ENCODE results near the gene CCDC127. TPM values are rescaled to one million over a fixed set of nuclear protein-coding genes. Genes with fewer than 3 reads are reported as not detected.

The CCDC127 gene
- total RNA-seq, 1 donor = 4.3 TPM

GRCh38 chr5:188488-189481 lies 29.2 kb downstream of the CCDC127 start:
- DNase-seq (ENCODE audit: low read depth) = peak; percentile 79
- H3K4me3 ChIP-seq (ENCODE audit: low read depth, low read length) = peak overlapping the region; percentile 29
- peak; percentile 94 for TF ChIP-seq CTCF (IDR thresholded peaks at IDR 0.05; ENCODE audit: insufficient read depth, low read depth, low read length)

- no peak overlapping the region for H3K4me3 ChIP-seq (ENCODE audit: low read depth, low read length)
- no peak for DNase-seq (ENCODE audit: low read depth)
- TF ChIP-seq CTCF (IDR thresholded peaks at IDR 0.05; ENCODE audit: insufficient read depth, low read depth, low read length) = no peak
These were observed 30.1 kb downstream of the CCDC127 start for GRCh38 chr5:187617-188451.

- DNase-seq (ENCODE audit: low read depth) = no peak
- TF ChIP-seq CTCF (IDR thresholded peaks at IDR 0.05; ENCODE audit: insufficient read depth, low read depth, low read length) = no peak
These were observed 30.9 kb downstream of the CCDC127 start for GRCh38 chr5:187042-187431.

GRCh38 chr5:186091-187041 lies 31.6 kb downstream of the CCDC127 start:
- DNase-seq (ENCODE audit: low read depth) = no peak
- no peak overlapping the region for H3K4me3 ChIP-seq (ENCODE audit: low read depth, low read length)
- no peak for TF ChIP-seq CTCF (IDR thresholded peaks at IDR 0.05; ENCODE audit: insufficient read depth, low read depth, low read length)

More at GRCh38 chr5:187042-187431, 30.9 kb downstream of the CCDC127 start:
- no peak overlapping the region for H3K4me3 ChIP-seq (ENCODE audit: low read depth, low read length)

- H3K4me3 ChIP-seq (ENCODE audit: low read depth, low read length) = no peak overlapping the region
- peak; percentile 23 for DNase-seq (ENCODE audit: low read depth)
- no peak for TF ChIP-seq CTCF (IDR thresholded peaks at IDR 0.05; ENCODE audit: insufficient read depth, low read depth, low read length)
These were observed 32.6 kb downstream of the CCDC127 start for GRCh38 chr5:185095-186070.

All from fibroblast of villous mesenchyme (primary cell).